Astrocyte (in vitro differentiated cells and primary cell): Measurements from ENCODE around the gene EXOC6. TPM values are rescaled to one million over a fixed set of nuclear protein-coding genes. Genes with fewer than 3 reads are reported as not detected.

Source experiments
- DNase-seq: peaks from one replicate; pipeline ENCODE4 v3.0.0-alpha.2; 2010; ENCODE audit warnings: low read depth
- FAIRE-seq: peaks from 2 replicates; lab custom pipeline; 2011; peaks lifted over from hg19 to GRCh38; lab: Jason Lieb, UNC
- H2AFZ ChIP-seq: 2 replicates; pipeline ENCODE4 v1.6.0; 2012; ENCODE audit warnings: low read depth, low read length, inconsistent platforms
- H3K27ac ChIP-seq: 2 replicates; pipeline ENCODE4 v1.5.1; 2011; ENCODE audit warnings: low read depth, low read length, inconsistent platforms
- H3K27me3 ChIP-seq: 2 replicates; pipeline ENCODE4 v1.6.0; 2011; ENCODE audit warnings: low read length, inconsistent platforms; ENCODE audit not compliant: insufficient read depth
- H3K36me3 ChIP-seq: 2 replicates; pipeline ENCODE4 v1.5.1; 2011; ENCODE audit warnings: low read length, inconsistent platforms; ENCODE audit not compliant: insufficient read depth
- H3K4me1 ChIP-seq: 2 replicates; pipeline ENCODE4 v1.5.1; 2011; ENCODE audit warnings: low read length, inconsistent platforms; ENCODE audit not compliant: insufficient read depth
- H3K4me2 ChIP-seq: 2 replicates; pipeline ENCODE4 v1.6.0; 2012; ENCODE audit warnings: low read length, inconsistent platforms
- H3K4me3 ChIP-seq: 2 replicates; pipeline ENCODE4 v1.5.1; 2011; ENCODE audit warnings: low read depth, mild to moderate bottlenecking, low read length, inconsistent platforms; ENCODE audit not compliant: insufficient read depth
- H3K79me2 ChIP-seq: 2 replicates; pipeline ENCODE4 v1.6.0; 2012; ENCODE audit warnings: mild to moderate bottlenecking, low read length, inconsistent platforms; ENCODE audit not compliant: insufficient read depth
- H3K9ac ChIP-seq: 2 replicates; pipeline ENCODE4 v1.6.0; 2012; ENCODE audit warnings: mild to moderate bottlenecking, low read length, inconsistent platforms
- H3K9me3 ChIP-seq: 2 replicates; pipeline ENCODE4 v1.5.1; 2012; ENCODE audit warnings: low read depth, mild to moderate bottlenecking, low read length, inconsistent platforms; ENCODE audit not compliant: insufficient read depth
- H4K20me1 ChIP-seq: 2 replicates; pipeline ENCODE4 v1.6.0; 2012; ENCODE audit warnings: low read length, inconsistent platforms; ENCODE audit not compliant: insufficient read depth
- H3K27ac Mint-ChIP-seq: one replicate; pipeline ENCODE4 v1.8.0; 2021; ENCODE audit warnings: mild to moderate bottlenecking, mixed read lengths; ENCODE audit not compliant: unreplicated experiment
- H3K27me3 Mint-ChIP-seq: one replicate; pipeline ENCODE4 v1.8.0; 2021; ENCODE audit warnings: low read depth, mixed read lengths; ENCODE audit not compliant: unreplicated experiment
- H3K36me3 Mint-ChIP-seq: one replicate; pipeline ENCODE4 v1.8.0; 2021; ENCODE audit warnings: low read depth, mixed read lengths; ENCODE audit not compliant: unreplicated experiment
- H3K4me1 Mint-ChIP-seq: one replicate; pipeline ENCODE4 v1.8.0; 2021; ENCODE audit warnings: low read depth, mixed read lengths; ENCODE audit not compliant: unreplicated experiment
- H3K4me3 Mint-ChIP-seq: one replicate; pipeline ENCODE4 v1.8.0; 2021; ENCODE audit warnings: mild to moderate bottlenecking, moderate library complexity, mixed read lengths; ENCODE audit not compliant: unreplicated experiment
- H3K9me3 Mint-ChIP-seq: one replicate; pipeline ENCODE4 v1.8.0; 2021; ENCODE audit warnings: mild to moderate bottlenecking, mixed read lengths; ENCODE audit not compliant: unreplicated experiment
- CTCF ChIP-seq: IDR thresholded peaks from 2 replicates; pipeline ENCODE4 v1.5.1; 2011; ENCODE audit warnings: low read depth, mild to moderate bottlenecking, inconsistent platforms, low read length, moderate library complexity; ENCODE audit not compliant: insufficient read depth
- EZH2 ChIP-seq: IDR thresholded peaks from 2 replicates; pipeline ENCODE4 v1.6.1; 2012; ENCODE audit warnings: mild to moderate bottlenecking, low read length, inconsistent platforms; ENCODE audit not compliant: insufficient read depth
- total RNA-seq: library from RNA; stranded (reverse); gene quantifications from 2 replicates; pipeline ENCODE4 v1.2.1, GENCODE V29; 2021

Gene EXOC6
- total RNA-seq, 1 donor from 2014 or later = 4.9 TPM

- H4K20me1 ChIP-seq = no peaks in the 10 kb centered on the region
- Mint-ChIP-seq H3K4me1 (no peaks in the 10 kb centered on the region), H3K36me3 (no peaks in the 10 kb centered on the region), H3K27ac (no peak overlapping the region), H3K4me3 (no peak overlapping the region), H3K27me3 (peaks cover 4% of the 10 kb centered on the region), H3K9me3 (no peaks in the 10 kb centered on the region)
- TF ChIP-seq CTCF (no peak), EZH2 (no peak)
- no peak overlapping the region for H2AFZ ChIP-seq
- H3K9me3 ChIP-seq = no peaks in the 10 kb centered on the region
- H3K4me1 ChIP-seq = no peaks in the 10 kb centered on the region
- H3K4me2 ChIP-seq = no peak overlapping the region
- DNase-seq (no peak), FAIRE-seq (no peak)
- H3K27ac ChIP-seq = no peak overlapping the region
- H3K36me3 ChIP-seq = no peaks in the 10 kb centered on the region
- no peak overlapping the region for H3K4me3 ChIP-seq
- H3K9ac ChIP-seq = no peak overlapping the region
- no peaks in the 10 kb centered on the region for H3K27me3 ChIP-seq
- H3K79me2 ChIP-seq = no peaks in the 10 kb centered on the region
Measured at GRCh38 chr10:92810934-92811532, 37.3 kb upstream of the EXOC6 start.

- no peak for FAIRE-seq
- H3K27ac Mint-ChIP-seq = no peak overlapping the region
- no peak overlapping the region for H2AFZ ChIP-seq
- H3K27ac ChIP-seq = no peak overlapping the region
- H3K9ac ChIP-seq = no peak overlapping the region
- peaks cover 4% of the 10 kb centered on the region for H3K27me3 Mint-ChIP-seq
- H3K4me2 ChIP-seq = no peak overlapping the region
- DNase-seq = no peak
- H3K4me1 Mint-ChIP-seq = no peaks in the 10 kb centered on the region
- no peaks in the 10 kb centered on the region for H3K4me1 ChIP-seq
- H3K4me3 Mint-ChIP-seq = no peak overlapping the region
- H3K36me3 Mint-ChIP-seq = no peaks in the 10 kb centered on the region
- H3K79me2 ChIP-seq = no peaks in the 10 kb centered on the region
- H3K36me3 ChIP-seq = no peaks in the 10 kb centered on the region
- no peaks in the 10 kb centered on the region for H3K27me3 ChIP-seq
- no peaks in the 10 kb centered on the region for H3K9me3 ChIP-seq
- no peaks in the 10 kb centered on the region for H4K20me1 ChIP-seq
- TF ChIP-seq CTCF (no peak), EZH2 (no peak)
- no peak overlapping the region for H3K4me3 ChIP-seq
- no peaks in the 10 kb centered on the region for H3K9me3 Mint-ChIP-seq
Measured at GRCh38 chr10:92811986-92812385, 36.3 kb upstream of the EXOC6 start.

- Mint-ChIP-seq H3K27me3 (peaks cover 4% of the 10 kb centered on the region), H3K27ac (no peak overlapping the region), H3K9me3 (peaks cover 1% of the 10 kb centered on the region), H3K4me1 (no peaks in the 10 kb centered on the region), H3K4me3 (no peak overlapping the region), H3K36me3 (no peaks in the 10 kb centered on the region)
- Histone ChIP-seq H2AFZ (no peak overlapping the region), H3K4me2 (no peak overlapping the region), H3K9ac (no peak overlapping the region), H3K36me3 (no peaks in the 10 kb centered on the region), H4K20me1 (no peaks in the 10 kb centered on the region), H3K9me3 (no peaks in the 10 kb centered on the region), H3K79me2 (no peaks in the 10 kb centered on the region), H3K4me3 (no peak overlapping the region), H3K27me3 (no peaks in the 10 kb centered on the region), H3K27ac (no peak overlapping the region), H3K4me1 (no peaks in the 10 kb centered on the region)
- DNase-seq = no peak
- FAIRE-seq = no peak
- no peak for TF ChIP-seq CTCF
- TF ChIP-seq EZH2 = no peak
Measured at GRCh38 chr10:92813979-92814378, 34.3 kb upstream of the EXOC6 start.
